Lower leg skin (tissue), 4 donors: ENCODE data around the gene BRD9. TPM values are rescaled to one million over a fixed set of nuclear protein-coding genes. Genes with fewer than 3 reads are reported as not detected.

Experiments used
- DNase-seq, 2 donors: peaks; one replicate each; pipeline ENCODE4 v3.0.0-alpha.2; 2019; ENCODE audit warnings: low spot score in 2 of 2
- H3K4me3 ChIP-seq: fragments of 200-600 bp; sonication (generic); 2 replicates; pipeline ENCODE4 v1.5.1; 2017; ENCODE audit warnings: mild to moderate bottlenecking, low read depth; ENCODE audit not compliant: poor library complexity, severe bottlenecking
- POLR2A ChIP-seq, 2 donors: fragments of 450-650 bp; IDR thresholded peaks; one replicate each; pipeline ENCODE4 v1.6.1; 2016 to 2017; ENCODE audit warnings: antibody characterized with exemption in 2 of 2, mild to moderate bottlenecking in 1 of 2, moderate library complexity in 1 of 2
- WGBS, 2 donors: methylation state at CpG; one replicate each; pipeline ENCODE4 v1.1.5; 2018; 5-methylcytosine and 5-hydroxymethylcytosine counted together
- intact Hi-C: fragments of 100-400 bp; cut with DNase I; formaldehyde crosslinking; loops from one replicate; pipeline ENCODE4 v1.15.0; 2023; ENCODE audit warnings: low total_unique reads
- total RNA-seq, 4 donors: library from RNA; depleted of rRNA; stranded (reverse); fragments of >200 nt; gene quantifications; one replicate each; pipeline ENCODE4 v1.1.0, GENCODE V29; 2016
- TF ChIP-seq, protein P1 (sequence below), 3 donors: fragments of 450-650 bp; IDR thresholded peaks; one replicate each; pipeline ENCODE4 v1.5.1; 2016; ENCODE audit warnings: antibody characterized with exemption in 3 of 3, mild to moderate bottlenecking in 3 of 3, moderate library complexity in 2 of 3

Gene BRD9
- total RNA-seq, 4 donors from 2014 or later, result 27.5 to 49.6 (median 28.6) TPM

DNA sequence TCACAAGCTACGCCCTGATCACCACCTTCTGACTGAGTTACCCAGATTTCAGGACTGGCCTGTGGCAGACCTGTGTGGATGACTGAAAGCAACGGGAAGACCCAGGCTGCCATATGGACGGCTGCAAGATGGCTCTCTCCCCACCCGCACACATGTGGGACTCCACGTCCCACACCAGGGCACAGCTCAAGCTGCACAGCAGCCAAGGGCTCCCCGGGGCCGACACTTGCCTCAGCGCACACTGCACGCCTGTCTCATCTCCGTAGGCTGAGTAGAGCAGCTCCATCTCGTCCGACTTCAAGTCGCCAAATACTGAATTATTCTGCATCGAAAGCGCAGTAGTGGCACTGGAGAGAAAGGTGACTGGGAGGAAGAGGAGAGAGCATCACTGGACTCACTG is 14.5 kb downstream of the BRD9 start:
- WGBS, 2 donors, result 93 to 95% methylated on average over 15 of the region's 15 CpGs
- DNase-seq, result no peak
- intact Hi-C loops, result no loop called here
- no peak for TF ChIP-seq POLR2A (IDR thresholded peaks at IDR 0.05)
- no peak overlapping the region for H3K4me3 ChIP-seq

- intact Hi-C loops, result no loop called here
- no peak for TF ChIP-seq POLR2A (IDR thresholded peaks at IDR 0.05)
- TF ChIP-seq, protein P1, sequence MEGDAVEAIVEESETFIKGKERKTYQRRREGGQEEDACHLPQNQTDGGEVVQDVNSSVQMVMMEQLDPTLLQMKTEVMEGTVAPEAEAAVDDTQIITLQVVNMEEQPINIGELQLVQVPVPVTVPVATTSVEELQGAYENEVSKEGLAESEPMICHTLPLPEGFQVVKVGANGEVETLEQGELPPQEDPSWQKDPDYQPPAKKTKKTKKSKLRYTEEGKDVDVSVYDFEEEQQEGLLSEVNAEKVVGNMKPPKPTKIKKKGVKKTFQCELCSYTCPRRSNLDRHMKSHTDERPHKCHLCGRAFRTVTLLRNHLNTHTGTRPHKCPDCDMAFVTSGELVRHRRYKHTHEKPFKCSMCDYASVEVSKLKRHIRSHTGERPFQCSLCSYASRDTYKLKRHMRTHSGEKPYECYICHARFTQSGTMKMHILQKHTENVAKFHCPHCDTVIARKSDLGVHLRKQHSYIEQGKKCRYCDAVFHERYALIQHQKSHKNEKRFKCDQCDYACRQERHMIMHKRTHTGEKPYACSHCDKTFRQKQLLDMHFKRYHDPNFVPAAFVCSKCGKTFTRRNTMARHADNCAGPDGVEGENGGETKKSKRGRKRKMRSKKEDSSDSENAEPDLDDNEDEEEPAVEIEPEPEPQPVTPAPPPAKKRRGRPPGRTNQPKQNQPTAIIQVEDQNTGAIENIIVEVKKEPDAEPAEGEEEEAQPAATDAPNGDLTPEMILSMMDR (IDR thresholded peaks at IDR 0.05), result no peak
- H3K4me3 ChIP-seq, result no peak overlapping the region
- 91 to 93% methylated on average over 28 of the region's 28 CpGs for WGBS, 2 donors
- no peak for DNase-seq
These were observed 15.9 kb downstream of the BRD9 start for GRCh38 chr5:876398-877365.

GRCh38 chr5:875931-876330 is 16.7 kb downstream of the BRD9 start:
- DNase-seq, result no peak
- WGBS, 2 donors, result 93 to 95% methylated on average over 23 to 24 of the region's 24 CpGs
- H3K4me3 ChIP-seq, result no peak overlapping the region
- intact Hi-C loops, result no loop called here
- TF ChIP-seq, protein P1 (IDR thresholded peaks at IDR 0.05), result no peak
- no peak for TF ChIP-seq POLR2A (IDR thresholded peaks at IDR 0.05)

- 89 to 93% methylated on average over 8 of the region's 8 CpGs for WGBS, 2 donors
- no peak overlapping the region for H3K4me3 ChIP-seq
- TF ChIP-seq, protein P1 (IDR thresholded peaks at IDR 0.05), result no peak
- no peak for TF ChIP-seq POLR2A (IDR thresholded peaks at IDR 0.05)
- intact Hi-C loops, result no loop called here
- DNase-seq, result no peak
These were observed 19.3 kb downstream of the BRD9 start for GRCh38 chr5:873328-873727.

DNA sequence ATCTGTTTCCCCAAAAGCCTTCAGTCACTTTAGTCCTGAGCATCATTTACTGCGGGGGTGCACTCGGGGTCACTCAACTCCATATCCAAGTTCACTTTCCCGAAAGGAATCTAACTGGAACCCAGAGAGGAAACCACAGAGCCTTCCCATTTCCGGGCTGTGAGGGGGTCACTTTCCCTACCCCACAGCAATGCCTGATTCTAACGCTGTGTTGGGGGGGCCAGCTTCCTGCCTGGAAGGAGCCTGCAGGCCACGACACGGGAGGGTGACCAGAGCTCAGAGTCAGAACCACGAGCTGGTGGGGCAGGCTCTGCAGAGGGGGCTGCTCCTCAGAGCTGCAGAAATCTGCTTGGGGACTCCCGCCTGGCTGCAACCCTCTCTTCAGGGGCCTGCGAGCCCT is 20.3 kb downstream of the BRD9 start:
- intact Hi-C loops, result no loop called here
- H3K4me3 ChIP-seq, result no peak overlapping the region
- TF ChIP-seq, protein P1 (IDR thresholded peaks at IDR 0.05), result no peak
- no peak for TF ChIP-seq POLR2A (IDR thresholded peaks at IDR 0.05)
- 82 to 86% methylated on average over 10 of the region's 10 CpGs for WGBS, 2 donors
- DNase-seq, result no peak

DNA sequence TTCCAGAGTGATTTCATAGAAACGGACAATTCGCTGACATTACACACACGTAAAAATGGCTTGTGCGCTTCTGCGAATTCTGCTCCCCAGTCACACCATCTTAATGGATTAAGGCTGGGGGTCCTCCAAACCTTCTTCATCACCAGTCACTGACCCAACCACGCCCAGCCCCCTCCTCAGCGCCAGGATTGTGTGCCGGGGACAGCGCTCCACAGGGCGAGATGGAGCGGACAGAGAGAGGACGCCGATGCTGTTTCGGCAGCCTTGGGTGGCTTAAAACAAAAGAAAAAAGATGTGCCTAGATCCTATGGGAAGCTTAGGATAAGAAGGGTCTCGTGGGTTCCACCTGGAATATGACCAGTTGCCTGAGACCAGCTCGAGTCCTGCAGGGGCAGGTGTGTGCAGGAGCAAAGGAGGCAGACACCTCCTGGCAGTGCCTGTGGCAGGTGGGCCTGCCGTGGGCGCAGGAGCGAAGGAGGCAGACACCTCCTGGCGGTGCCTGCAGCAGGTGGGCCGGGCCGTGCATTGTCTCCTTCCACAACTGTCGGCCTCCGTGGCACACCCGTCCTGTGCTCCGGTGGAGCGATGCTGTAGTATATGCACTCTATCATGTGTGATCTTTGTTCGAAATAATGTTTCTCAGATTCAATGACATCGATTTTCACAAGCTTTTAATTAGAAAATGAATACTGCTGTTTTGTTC is 20.9 kb downstream of the BRD9 start:
- intact Hi-C loops, result no loop called here
- TF ChIP-seq, protein P1 (IDR thresholded peaks at IDR 0.05), result no peak
- no peak for TF ChIP-seq POLR2A (IDR thresholded peaks at IDR 0.05)
- WGBS, 2 donors, result 92 to 95% methylated on average over 29 of the region's 29 CpGs

More for the DNA sequence above, 20.9 kb downstream of the BRD9 start:
- no peak for DNase-seq
- H3K4me3 ChIP-seq, result no peak overlapping the region
